OCI-M1 (cell line): Measurements from ENCODE around the gene TROAP.
"Not testable (repeated sequence)": the region's sequence is repeated elsewhere in the genome, so short reads cannot be mapped to it uniquely, and the experiment has no call there.

Experiments
- DNase-seq: peaks from one replicate; lab custom pipeline; 2025; lab: John Stamatoyannopoulos, UW

TROAP gene

DNA sequence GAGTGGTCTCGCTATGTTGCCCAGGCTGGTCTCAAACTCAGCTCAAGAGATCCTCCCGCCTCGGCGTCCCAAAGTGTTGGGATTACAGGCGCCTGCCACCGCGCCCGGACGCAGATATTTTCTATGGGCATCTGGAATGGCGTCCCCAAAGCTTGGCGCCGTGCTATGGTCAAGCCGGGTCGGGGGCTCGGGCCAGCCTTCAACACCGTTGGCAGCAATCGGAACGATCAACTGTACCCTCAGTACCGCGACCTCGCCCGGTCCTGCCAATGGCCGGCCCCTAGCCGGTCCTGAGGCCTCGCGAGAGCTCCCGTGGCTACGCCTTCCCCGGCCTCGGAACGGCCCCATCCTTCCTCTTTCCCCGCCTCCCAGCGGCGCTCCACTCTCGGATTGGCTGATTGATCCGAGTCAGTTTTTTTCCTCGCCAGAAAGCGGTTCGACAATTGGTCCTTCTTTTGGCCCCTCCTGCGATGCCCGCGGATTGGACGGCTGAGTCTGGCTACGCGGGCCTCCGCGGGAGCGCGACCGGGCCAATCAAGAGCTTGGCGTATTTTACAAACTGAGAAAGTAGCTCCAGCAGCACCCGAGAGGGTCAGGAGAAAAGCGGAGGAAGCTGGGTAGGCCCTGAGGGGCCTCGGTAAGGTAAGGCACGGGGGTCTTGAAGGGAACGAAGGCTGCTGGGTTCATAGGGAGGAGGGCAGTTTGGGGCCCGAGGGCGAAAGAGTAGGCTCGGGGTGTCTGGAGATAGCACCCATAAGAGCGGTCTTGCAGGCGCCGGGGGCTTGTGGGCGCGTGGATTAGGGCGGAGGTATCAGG is at the start of gene TROAP:
Gene TROAP (plus strand): TSS at position 548 of the 816 bp plus-strand sequence. CDS start 354 bp downstream, outside the sequence.
- peak; percentile 99 for DNase-seq

GRCh38 chr12:49273726-49274395 is 49.2 kb upstream of the TROAP start:
- DNase-seq: no peak

DNA sequence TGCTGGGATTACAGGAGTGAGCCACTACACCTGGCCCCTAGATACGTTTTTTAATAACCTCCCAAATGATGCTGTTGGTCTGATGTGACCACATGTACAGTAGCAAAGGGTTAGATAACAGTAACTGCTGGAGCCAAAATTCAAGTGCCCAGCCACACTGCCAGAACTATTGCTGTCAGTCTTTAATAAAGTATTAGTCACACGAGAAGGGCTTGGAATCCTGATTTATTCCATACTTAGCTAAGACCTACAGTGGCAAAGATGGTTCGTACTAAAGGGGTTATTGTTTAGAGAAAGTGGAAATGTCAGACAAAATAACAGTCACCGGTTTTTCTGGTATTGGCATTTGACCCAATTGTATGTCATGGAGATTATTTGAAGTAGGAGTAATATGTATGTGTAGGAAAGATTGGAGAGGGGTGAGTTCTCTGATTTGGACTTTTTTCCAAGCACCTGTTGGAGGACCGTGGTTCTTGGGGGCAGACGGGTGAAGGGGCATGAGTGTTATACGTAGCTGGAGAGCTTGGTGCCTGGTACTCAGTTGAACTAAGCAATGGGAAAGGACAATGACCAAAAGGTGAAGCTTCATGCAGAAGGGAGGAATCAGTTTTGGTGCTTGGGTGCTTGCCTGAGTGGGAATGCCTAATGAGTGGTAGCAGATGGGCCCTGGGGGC is 48.5 kb upstream of the TROAP start:
- no peak for DNase-seq

- DNase-seq: no peak
Measured at GRCh38 chr12:49276304-49277290, 46.5 kb upstream of the TROAP start.

GRCh38 chr12:49277466-49277865 is 45.6 kb upstream of the TROAP start:
- no peak for DNase-seq

DNA sequence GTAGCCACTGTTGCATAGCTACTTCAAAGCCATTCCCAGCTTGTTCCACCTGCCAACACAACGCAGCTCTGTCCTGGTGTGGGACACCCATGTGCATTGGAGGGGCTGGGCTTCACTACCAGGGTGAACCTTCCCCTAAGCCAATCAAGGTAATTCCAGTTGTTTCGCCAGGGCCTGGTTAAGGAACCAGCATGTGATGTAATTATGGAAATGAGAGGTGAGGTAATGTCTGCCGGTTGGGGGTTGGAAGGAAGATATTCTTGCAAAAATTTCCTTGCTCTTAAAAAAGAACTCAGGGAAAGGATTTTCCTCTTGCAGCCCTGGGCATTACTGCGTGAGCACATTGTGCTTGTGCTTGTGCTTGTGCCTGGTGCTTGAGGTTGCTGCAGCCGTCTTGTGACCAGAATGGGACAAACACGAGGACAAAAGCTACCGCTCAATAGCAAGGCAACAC is 43.3 kb upstream of the TROAP start:
- peak; percentile 22 for DNase-seq

DNA sequence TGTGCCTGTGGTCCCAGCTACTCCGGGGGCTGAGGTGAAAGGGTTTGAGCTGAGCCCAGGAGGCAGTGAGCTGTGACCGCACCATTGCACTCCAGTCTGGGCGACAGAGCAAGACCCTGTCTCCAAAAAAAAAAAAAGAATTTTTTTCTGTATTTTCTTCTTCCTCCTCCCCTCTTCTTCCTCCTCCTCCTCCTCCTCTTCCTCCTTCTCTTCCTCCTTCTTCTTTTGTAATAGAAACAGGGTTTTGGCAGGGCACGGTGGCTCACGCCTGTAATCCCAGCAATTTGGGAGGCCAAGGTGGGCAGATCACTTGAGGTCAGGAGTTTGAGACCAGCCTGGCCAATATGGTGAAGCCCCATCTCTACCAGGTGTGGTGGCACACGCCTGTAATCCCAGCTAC is 42.5 kb upstream of the TROAP start:
- not testable (repeated sequence) for DNase-seq

DNA sequence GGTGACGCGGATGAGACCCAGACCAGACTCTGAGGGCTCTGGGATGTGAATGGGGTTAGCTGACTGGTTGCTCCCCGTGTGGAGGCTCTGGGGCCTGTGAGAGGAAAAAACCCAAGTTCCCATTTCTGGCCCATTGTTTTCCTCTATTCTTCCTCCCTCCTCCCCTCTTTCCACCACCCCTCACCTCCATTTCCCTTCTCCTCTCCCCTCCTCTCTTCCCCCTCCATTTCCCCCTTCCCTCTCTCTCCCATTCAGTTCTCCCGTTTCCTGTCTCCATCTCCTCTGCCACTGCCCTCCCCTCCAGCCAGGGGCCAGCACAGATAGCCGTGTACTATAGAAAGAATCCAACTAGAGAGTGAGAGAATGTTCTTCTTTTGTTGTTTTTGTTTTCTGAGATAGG is 40.8 kb upstream of the TROAP start:
- DNase-seq: no peak

- not testable (repeated sequence) for DNase-seq
Measured at GRCh38 chr12:49282740-49283375, 40.2 kb upstream of the TROAP start.

- no peak for DNase-seq
Measured at GRCh38 chr12:49283541-49284429, 39.3 kb upstream of the TROAP start.

DNA sequence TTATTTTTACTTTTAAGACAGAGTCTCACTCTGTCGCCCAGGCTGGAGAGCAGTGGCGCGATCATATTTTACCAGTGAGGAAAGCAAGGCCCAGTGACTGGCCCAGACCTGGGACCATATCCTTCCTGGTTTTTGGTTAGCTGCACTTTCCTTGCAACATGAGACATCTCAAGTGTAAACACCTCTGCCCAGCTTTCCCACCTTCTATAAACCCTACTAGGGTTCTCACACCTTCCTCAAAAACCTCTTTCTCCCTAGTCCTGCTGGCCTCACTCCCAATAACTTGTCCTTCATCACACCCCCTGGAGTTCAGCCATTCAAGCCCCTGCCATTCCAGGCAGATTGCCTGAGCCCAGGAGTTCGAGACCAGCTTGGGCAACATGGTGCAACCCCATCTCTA is 38.4 kb upstream of the TROAP start:
- DNase-seq: no peak

GRCh38 chr12:49287876-49288275 is 35.2 kb upstream of the TROAP start:
- DNase-seq: no peak

DNA sequence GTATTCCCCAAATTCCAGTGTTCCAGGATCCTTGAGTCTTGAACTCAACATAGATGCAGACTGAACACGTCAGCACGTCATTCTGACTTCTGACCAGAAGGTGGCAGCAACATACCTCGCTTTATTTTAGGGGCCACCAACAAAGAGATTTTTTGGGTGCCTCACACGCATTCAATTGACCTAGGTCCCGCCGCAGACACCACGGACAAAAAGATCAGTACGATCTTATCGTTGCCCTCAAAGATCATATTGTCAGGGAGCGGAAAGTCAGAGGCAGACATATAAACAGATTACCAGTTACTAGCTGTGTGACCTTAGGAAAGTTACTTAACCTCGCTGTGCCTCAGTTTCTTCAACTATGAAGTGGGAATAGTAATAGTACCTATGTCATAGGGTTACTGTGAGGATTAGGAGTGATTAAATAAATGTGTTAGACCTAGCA is 34.6 kb upstream of the TROAP start:
- peak; percentile 77 for DNase-seq

GRCh38 chr12:49288922-49289555 is 34.0 kb upstream of the TROAP start:
- DNase-seq: no peak

- DNase-seq: no peak
Measured at GRCh38 chr12:49292729-49293055, 30.4 kb upstream of the TROAP start.

GRCh38 chr12:49293056-49293956 is 29.7 kb upstream of the TROAP start:
- no peak for DNase-seq

GRCh38 chr12:49294086-49294803 is 28.8 kb upstream of the TROAP start:
- no peak for DNase-seq

GRCh38 chr12:49294804-49295081 is 28.3 kb upstream of the TROAP start:
- DNase-seq: no peak
